PC-9 (cell line): ENCODE data around the gene CLCF1.

Source experiments
- EZH2 ChIP-seq: fragments of 200-600 bp; sonication (generic); IDR thresholded peaks from 2 replicates; pipeline ENCODE4 v1.8.0; 2017; ENCODE audit warnings: antibody characterized with exemption, low read depth
- TF ChIP-seq, protein P1 (sequence below): fragments of 200-600 bp; sonication (generic); conservative IDR thresholded peaks from 2 replicates; pipeline ENCODE4 v1.6.1; 2017; ENCODE audit warnings: mixed run types, antibody characterized with exemption, mild to moderate bottlenecking, moderate library complexity

DNA sequence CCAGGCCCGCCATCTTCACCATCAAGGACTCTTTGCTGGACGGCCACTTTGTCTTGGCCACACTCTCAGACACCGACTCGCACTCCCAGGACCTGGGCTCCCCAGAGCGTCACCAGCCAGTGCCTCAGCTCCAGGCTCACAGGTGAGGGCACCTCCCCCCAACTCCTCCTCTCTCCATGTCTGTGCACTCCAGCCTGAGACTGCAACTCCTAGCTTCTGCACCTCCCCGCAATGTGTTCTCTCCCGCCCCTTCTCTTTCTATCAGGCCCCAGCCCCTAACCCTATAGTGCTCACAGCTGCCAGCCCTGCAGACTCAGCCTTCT lies 22.8 kb upstream of the CLCF1 start:
- TF ChIP-seq, protein P1, sequence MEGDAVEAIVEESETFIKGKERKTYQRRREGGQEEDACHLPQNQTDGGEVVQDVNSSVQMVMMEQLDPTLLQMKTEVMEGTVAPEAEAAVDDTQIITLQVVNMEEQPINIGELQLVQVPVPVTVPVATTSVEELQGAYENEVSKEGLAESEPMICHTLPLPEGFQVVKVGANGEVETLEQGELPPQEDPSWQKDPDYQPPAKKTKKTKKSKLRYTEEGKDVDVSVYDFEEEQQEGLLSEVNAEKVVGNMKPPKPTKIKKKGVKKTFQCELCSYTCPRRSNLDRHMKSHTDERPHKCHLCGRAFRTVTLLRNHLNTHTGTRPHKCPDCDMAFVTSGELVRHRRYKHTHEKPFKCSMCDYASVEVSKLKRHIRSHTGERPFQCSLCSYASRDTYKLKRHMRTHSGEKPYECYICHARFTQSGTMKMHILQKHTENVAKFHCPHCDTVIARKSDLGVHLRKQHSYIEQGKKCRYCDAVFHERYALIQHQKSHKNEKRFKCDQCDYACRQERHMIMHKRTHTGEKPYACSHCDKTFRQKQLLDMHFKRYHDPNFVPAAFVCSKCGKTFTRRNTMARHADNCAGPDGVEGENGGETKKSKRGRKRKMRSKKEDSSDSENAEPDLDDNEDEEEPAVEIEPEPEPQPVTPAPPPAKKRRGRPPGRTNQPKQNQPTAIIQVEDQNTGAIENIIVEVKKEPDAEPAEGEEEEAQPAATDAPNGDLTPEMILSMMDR = no peak
- no peak for TF ChIP-seq EZH2
